ENCODE data around the gene NINJ1. TPM values are rescaled to one million over a fixed set of nuclear protein-coding genes. Genes with fewer than 3 reads are reported as not detected.

The NINJ1 gene, protein sequence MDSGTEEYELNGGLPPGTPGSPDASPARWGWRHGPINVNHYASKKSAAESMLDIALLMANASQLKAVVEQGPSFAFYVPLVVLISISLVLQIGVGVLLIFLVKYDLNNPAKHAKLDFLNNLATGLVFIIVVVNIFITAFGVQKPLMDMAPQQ
- 17.3 and 24.7 TPM in 2 replicates for total RNA-seq

DNA sequence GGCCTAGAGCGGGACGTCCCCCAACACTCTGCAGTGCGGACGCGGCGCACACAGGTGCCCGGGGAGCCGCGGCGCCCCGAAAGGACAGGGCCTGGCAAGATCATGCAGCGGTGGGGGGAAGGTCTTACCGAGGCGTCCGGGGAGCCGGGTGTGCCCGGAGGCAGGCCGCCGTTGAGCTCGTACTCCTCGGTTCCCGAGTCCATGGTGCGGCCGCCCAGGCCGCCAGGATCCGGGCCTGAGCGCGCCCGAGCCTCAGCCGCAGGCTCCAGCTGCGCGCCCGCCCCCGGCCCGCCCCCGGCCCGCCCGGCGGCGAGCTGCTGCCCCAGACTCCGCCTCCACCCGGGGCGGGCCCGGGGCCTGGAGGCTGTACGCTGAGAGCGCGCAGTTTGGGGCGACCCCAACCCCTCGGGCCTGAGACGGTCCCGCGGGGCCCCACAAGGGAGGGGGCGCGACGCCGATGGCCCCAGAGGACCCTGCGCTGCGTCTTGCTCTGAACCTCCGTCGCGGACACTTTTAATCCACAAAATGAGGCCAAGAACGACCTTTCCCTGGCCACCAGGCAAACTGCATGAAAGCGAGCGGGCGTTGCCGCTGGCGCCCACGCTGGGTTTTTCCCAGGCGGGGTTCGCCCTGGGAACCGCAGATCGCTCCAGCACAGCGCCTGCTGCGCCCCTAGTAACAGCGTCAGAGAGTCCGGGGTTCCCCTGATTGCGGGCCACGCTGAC, at the start of gene NINJ1:
Gene NINJ1, minus strand, starts transcription at position 237 of the 725 bp plus-strand sequence. Its CDS starts 34 bp downstream, at position 203.

DNA sequence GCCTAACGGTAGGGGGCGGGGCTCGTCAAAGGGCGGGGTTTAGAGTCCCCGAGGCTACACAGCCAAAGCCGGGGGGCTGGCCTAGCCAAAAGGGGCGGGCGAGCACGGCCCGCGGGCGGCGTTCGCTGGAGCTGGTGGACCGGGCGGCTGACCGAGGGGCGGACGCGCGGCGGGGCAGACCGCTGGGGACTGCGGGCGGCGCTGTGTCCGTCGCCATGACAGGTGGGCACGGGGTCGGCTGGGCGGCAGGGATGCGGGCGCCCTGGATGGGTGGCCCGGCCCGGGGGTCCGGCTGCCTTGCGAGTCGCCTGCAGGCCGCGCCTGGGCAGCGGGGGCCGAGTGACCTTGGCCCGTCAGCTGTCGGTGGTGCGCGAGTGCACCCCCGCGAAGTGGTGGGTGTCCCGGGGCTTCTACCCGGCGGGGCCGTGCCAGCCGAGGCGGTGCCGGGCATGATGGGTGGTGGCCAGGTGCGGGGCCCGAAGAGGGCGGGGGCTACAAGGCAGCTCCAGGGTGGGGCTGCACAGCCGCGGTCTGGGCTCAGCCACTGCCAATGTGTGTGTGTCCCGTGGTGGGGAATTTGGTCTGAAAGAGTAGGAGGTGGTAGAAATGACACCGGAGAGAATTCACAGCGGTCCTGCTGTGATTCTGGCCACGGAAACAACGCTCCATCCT, 37.8 kb downstream of the NINJ1 start, which contains the start of gene CARD19:
Gene CARD19, plus strand, starts transcription at position 87 of the 672 bp plus-strand sequence. Its CDS starts 129 bp downstream, at position 216.

Other genes with a start within 250 kb of the NINJ1 start
- not detected in 2 replicates for gene FGD3, start 186.7 kb downstream of the NINJ1 start, total RNA-seq
- not detected in 2 replicates for gene SUSD3, start 75.5 kb downstream of the NINJ1 start, total RNA-seq
- gene CARD19, start 38.0 kb downstream of the NINJ1 start, total RNA-seq, result 52.7 and 120 TPM in 2 replicates
- not detected in 2 replicates for gene WNK2, start 49.9 kb upstream of the NINJ1 start, total RNA-seq